Muscle of back (tissue), 13 donors: ENCODE results near the gene ADM. TPM values are rescaled to one million over a fixed set of nuclear protein-coding genes. Genes with fewer than 3 reads are reported as not detected.
"Not testable (repeated sequence)": the region's sequence is repeated elsewhere in the genome, so short reads cannot be mapped to it uniquely, and the experiment has no call there.

Experiments used
- DNase-seq, 3 donors: peaks; one replicate each; pipeline versions ENCODE4 v3.0.0 to v3.0.0-alpha.2; 2013
- long read RNA-seq, 9 donors: transcript quantifications; one replicate each; lab custom pipeline, GENCODE V29; 2026
- polyA plus RNA-seq, 10 donors: library from polyadenylated mRNA; unstranded; fragments of 120-200 nt; gene quantifications; one replicate each; pipeline ENCODE4 v1.2.1, GENCODE V29; 2013; ENCODE audit not compliant: insufficient read length in 10 of 10

The ADM gene
- polyA plus RNA-seq: 10 to 100 TPM in 5 of 10 donors, 1 to 10 TPM in 5; 7.7 to 19.4 (median 9.8) TPM
- long read RNA-seq, donor 1, partial matches to known transcripts: 0 of 1 reads
- long read RNA-seq, donor 1, other reads (novel, unspliced or antisense): 0 of 1 reads
- long read RNA-seq, donor 2, partial matches to known transcripts: 0 of 4 reads
- long read RNA-seq, donor 2, other reads (novel, unspliced or antisense): 0 of 4 reads
- long read RNA-seq, donor 3: 0 reads
- long read RNA-seq, donor 4, transcript ADM-201 (4 exons, 1,885 nt): major isoform, 7 of 8 reads
- long read RNA-seq, donor 4, partial matches to known transcripts: 0 of 8 reads
- long read RNA-seq, donor 4, other reads (novel, unspliced or antisense): 0 of 8 reads
- long read RNA-seq, donor 5, transcript ADM-201 (4 exons, 1,885 nt): major isoform, 6 of 6 reads
- long read RNA-seq, donor 5, partial matches to known transcripts: 0 of 6 reads
- long read RNA-seq, donor 5, other reads (novel, unspliced or antisense): 0 of 6 reads
- long read RNA-seq, donor 6, partial matches to known transcripts: 0 of 7 reads
- long read RNA-seq, donor 6, other reads (novel, unspliced or antisense): 0 of 7 reads
- long read RNA-seq, donor 7, partial matches to known transcripts: 0 of 7 reads
- long read RNA-seq, donor 7, other reads (novel, unspliced or antisense): 0 of 7 reads
- long read RNA-seq, donor 8, transcript ADM-201 (4 exons, 1,885 nt): major isoform, 8 of 10 reads
- long read RNA-seq, donor 8, partial matches to known transcripts: 0 of 10 reads
- long read RNA-seq, donor 8, other reads (novel, unspliced or antisense): 0 of 10 reads
- long read RNA-seq, donor 9: 0 reads

GRCh38 chr11:10304495-10305261, at the start of gene ADM:
Gene ADM (plus strand): TSS chr11:10305073. CDS start chr11:10305701, 628 bp downstream.
- DNase-seq: peak; percentile 85 to 94 (median 93)

GRCh38 chr11:10255388-10256125, 49.3 kb upstream of the ADM start:
- DNase-seq: no peak

DNA sequence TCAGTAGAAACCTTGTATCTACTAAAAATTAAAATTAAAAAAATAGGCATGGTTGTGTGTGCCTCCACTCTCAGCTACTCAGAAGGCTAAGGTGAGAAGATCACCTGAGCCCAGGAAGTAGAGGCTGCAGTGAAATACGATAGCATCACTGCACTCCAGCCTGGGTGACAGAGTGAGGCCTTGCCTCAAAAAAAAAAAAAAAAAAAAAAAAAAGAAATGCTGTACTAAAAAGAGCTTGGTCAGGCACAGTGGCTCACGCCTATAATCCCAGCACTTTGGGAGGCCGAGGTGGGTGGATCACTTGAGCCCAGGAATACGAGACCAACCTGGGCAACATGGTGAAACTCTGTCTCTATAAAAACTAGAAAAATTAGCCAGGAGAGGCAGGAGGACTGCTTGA, 47.4 kb upstream of the ADM start:
- no peak for DNase-seq

GRCh38 chr11:10261821-10262220, 43.1 kb upstream of the ADM start:
- peak in 1 of 3 donors; percentile 22 for DNase-seq

DNA sequence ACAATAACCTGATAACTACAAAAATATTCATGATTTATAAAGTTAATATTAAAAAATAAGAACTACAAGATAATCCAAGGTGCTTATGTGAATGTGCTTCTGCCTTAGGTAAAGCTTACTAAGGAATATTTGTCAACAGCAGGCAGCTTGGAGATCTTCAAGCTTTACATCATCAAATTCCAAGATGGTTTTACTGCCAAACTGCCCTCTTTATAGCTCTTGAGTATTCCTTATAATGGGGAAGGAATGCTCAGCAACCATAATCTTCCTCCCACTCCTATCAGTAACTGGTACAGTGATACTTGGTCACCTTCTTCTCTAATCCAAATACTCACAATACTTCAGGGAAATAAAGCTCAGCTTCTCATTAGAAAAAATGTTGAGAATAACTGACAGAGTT, 40.9 kb upstream of the ADM start:
- peak in 1 of 3 donors; percentile 49 for DNase-seq

DNA sequence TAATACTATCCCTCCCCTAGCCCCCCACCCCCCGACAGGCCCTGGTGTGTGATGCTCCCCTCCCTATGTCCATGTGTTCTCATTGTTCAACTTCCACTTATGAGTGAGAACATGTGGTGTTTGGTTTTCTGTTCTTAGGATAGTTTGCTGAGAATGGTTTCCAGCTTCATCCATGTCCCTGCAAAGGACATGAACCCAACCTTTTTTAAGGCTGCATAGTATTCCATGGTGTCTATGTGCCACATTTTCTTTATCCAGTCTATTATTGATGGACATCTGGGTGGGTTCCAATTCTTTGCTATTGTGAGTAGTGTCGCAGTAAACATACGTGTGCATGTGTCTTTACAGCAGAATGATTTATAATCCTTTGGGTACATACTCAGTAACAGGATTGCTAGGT, 40.2 kb upstream of the ADM start:
- DNase-seq: not testable (repeated sequence)

- no peak for DNase-seq
These were observed 38.9 kb upstream of the ADM start for GRCh38 chr11:10265936-10266335.

DNA sequence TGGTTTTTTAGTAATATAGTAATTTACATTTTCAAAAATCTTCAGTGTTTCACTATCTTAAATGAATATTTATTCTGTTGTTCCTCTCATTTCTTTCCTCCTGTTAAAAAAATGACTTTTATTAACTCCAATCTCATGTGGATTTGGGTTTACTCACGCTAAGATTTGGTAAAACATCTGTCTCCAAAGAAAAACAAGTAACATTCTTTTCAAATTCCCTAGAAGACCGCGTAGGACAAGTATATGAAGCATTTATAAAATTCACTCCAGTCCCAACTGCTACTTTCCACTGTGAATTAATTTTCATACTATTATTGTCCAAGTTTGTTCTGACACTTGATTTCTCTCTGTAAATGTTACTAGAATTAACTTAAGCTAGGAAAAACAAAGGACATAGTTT, 37.1 kb upstream of the ADM start:
- DNase-seq: peak in 1 of 3 donors; percentile 16

DNA sequence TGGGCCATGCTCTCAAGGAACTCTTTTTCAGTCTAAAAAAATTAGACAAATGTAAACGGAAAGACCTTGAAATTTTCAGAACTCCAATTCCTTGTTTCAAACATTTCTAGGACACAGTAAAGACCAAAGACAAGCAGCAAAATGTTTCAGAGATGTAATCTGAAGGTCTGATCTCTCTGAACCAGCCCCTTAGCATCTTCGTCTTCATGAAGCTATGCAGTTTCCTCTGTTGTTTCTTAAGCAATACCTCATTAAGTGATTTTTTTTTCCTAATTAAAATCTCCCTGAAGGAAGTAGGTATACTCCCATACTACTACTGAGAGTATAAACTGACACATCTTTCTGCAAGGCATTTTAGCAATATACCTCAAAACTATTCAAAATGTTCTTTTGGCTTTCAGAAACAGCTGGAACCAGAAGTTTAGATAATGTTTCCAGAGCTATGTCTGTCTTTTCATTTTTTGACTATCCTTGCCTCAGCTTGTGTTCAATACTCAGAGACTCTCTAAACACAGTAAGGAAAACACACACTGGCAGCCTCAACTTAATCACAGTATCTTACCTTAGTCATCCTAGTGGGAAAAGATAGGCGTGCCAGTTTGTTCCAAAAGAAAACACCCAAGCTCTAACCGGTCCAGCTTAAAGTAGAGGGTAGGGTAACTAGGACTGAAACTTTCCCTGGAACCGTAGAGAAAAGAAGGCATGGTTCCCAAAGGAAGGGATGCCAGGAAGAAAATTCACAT, 36.0 kb upstream of the ADM start:
- no peak for DNase-seq

DNA sequence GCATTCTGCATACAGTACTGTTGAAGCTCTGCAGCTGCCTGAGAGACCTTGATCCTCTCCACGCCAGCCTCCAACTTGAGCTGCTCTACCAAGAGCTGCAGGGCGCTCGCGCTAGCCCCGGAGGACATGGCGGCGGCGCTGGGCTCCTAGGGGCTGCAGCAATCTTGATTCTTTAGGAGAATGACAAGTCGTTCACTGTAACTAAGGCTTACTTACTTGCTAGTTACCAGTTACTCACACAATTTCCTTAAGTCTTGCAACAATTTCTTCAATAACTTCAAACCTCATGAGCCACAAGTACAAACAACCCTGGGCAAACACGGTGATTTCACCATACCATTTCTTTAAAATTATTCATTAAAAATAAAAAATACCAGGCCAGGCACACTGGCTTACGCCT, 32.7 kb upstream of the ADM start:
- DNase-seq: no peak

DNA sequence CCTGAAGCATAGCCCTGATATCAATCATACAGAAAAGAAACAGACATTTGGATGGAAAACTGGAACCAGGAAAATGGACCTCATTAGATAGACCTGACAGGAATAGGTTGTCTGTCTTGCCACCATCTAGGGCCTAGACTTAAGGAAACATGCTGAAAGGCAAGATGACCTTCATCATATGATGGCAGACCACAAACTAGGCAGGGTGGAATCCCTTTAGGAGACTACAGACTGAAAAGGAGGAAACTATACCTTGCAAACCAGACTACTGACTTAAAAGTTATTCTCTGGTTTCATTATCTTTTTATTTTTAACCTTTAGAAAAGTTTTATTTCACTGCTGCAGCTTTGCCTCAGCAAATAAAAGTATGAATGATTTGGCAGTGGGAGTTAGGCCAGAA, 31.1 kb upstream of the ADM start:
- DNase-seq: no peak

DNA sequence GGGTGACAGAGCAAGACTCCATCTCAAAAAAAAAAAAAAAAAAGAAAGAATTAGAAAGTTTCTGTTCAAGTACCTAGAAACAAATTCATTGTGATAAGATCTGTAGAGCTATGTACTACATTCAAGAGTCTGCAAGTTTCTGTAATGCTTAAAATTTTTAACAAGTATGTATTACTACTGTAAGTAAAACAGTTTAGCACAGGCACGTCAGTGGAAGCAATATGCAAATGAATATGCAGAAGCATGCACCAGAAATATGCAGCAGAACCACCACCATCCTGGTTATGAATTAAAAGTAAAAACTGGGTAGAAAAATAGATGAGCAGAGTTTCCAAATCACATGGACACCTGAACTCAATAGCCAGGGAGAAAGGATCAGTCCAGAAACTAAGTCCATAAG, 30.1 kb upstream of the ADM start:
- DNase-seq: no peak

- no peak for DNase-seq
These were observed 29.2 kb upstream of the ADM start for GRCh38 chr11:10275714-10276113.

- no peak for DNase-seq
These were observed 22.8 kb upstream of the ADM start for GRCh38 chr11:10282117-10282516.

DNA sequence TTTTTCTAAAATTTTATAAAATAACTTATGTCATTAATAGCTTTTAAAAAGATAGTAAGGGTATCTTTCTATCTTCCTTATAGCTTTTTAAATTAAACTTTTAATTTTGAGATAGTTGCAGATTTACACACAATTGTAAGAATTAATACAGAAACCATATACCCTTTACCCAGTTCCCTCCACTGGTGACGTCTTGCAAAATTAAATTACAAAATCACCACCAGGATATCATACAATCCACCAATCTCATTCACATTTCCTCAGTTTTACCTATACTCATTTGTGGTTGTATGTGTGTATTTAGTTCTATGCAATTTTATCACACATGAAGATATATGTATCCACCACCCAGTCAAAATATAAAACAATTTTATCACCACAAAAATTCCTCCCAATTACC, 20.9 kb upstream of the ADM start:
- no peak for DNase-seq

DNA sequence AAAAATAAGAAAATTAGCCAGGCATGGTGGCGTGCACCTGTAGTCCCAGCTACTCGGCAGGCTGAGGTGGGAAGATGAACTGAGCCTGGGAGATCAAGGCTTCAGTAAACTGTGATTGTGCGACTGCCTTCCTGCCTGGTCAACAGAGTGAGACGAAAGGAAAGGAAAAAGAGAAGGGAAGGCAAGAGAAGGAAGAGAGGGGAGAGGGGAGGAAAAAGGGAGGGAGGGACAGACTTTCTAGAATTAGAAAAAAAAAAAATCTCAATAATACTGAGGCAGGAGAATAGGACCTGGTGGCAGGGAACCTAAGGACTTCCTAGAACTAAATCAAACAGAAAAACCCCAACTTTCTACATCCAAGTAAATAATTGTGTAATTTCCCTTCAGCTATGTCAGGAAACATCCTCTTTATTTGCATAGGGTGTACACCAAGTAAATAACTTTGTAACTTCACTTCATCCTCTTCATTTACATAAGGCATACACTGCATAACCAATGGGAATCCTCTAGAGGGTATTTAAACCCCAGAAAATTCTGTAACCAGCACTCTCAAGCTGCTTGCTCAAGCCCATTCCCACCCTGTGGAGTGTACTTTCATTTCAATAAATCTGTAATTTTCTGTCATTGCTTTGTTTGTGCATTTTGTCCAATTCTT, 19.6 kb upstream of the ADM start:
- no peak for DNase-seq

DNA sequence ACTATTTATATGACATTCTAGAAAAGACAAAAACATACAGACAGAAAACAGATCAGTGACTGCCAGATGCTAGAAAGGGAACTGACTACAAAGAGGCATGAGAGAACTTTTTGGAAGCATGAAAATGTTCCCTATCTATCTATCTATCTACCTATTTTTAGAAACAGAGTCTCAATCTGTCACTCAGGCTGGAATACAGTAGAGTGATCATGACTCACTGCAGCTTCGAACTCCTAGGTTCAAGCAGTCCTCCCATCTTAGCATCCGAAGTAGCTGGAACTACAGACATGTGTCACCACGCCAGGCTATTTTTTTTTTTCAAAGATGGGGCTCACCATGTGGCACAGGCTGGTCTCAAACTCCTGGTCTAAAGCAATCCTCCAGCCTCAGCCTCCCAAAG, 17.7 kb upstream of the ADM start:
- no peak for DNase-seq

DNA sequence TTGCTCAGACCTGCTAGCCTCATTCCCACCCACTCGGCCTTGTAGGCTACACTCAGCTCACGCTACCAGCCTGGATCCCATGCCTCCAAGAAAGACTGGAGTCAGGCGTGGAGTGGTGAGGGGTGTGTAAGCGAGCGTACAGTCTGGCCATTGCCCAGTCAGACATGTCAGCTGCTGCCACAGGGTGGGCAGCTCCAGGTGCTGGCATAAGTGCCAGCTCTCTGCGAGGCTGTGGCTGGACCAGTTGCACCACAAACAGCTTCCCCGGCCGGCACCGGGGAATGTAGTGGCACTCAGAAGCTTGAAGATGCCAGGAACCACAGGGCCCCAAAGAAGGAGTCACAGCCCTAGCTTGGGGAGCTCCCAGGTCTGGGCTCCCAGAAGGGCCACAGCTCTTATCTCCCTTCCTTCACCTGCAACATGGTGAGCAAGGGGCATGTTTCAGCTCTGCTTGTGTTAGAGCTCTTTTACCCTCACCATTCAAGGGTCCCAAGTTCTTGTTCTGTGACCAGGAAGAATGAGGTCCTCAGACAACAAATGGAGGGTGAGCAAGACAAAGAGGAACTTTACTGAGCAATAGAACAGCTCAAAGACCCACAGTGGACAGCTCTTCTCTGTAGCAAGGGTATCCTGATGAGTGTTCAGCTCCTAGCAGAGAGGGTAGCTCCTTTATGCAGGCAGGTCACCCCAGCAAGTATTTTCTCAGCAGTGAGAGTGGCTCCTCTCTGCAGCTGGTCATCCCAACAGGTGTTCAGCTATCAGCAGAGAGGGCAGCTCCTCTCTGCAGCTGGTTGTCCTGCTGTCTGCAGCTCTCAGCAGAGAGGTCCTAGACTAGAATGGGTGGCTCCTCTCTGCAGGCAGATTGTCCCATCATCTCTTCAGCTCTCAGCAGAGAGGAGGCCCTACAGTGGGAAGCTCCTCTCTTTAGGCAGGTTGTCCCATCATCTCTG, 16.8 kb upstream of the ADM start:
- DNase-seq: no peak
